ENCODE measurements around the gene INPP4B.
A peak's percentile ranks its signal among the peaks of the same experiment; 100 is the strongest.

Gene INPP4B

DNA sequence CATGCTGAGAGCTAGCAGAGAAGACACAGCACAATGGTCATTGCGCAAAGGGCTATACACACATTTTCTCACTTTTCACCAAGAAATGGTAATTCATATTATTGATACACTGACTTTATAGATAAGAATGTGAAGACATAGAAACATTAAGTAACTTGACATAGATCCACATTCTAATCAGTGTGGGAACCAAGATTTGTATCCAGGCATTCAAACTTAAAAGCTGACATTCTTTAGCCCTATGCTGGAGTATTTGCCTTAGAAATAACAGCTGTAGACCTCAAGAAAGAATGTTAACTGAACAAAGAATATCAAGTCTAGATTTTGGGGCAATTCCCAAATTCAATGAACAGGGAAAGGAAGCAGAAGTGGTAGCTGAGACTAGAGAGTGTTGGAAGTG is 824.9 kb downstream of the INPP4B start:
- no peak overlapping the region for H3K4me2 ChIP-seq (ENCODE audit: insufficient read depth, low read length, poor library complexity, severe bottlenecking)
- no peak overlapping the region for H3K4ac ChIP-seq (ENCODE audit: low read length)
- no peaks in the 10 kb centered on the region for H3K27me3 ChIP-seq (ENCODE audit: control insufficient read depth in 3 of 3, insufficient read depth in 3 of 3, low read depth in 1 of 3, low read length in 3 of 3)
- H2BK120ac ChIP-seq (ENCODE audit: low read depth, low read length), result no peak overlapping the region
- no peak overlapping the region for H3K23ac ChIP-seq (ENCODE audit: low read depth, low read length, poor library complexity)
- no peak overlapping the region for H4K8ac ChIP-seq (ENCODE audit: low read depth, low read length)
- H3K79me1 ChIP-seq (ENCODE audit: low read depth, low read length), result no peaks in the 10 kb centered on the region
- no peak overlapping the region for H3K14ac ChIP-seq (ENCODE audit: low read length)
- no peak overlapping the region for H2BK15ac ChIP-seq (ENCODE audit: low read length)
- H4K91ac ChIP-seq (ENCODE audit: low read depth, low read length, poor library complexity), result no peak overlapping the region
- no peak overlapping the region for H2BK12ac ChIP-seq (ENCODE audit: low read length)
- H3K18ac ChIP-seq (ENCODE audit: low read length), result no peak overlapping the region
- H3K36me3 ChIP-seq (replicated peaks in 1 of 2; ENCODE audit: control insufficient read depth in 2 of 2, insufficient read depth in 2 of 2, low read length in 2 of 2), result no peaks in the 10 kb centered on the region
- H2BK5ac ChIP-seq (ENCODE audit: low read length), result no peak overlapping the region
- H3K9me3 ChIP-seq (replicated peaks in 1 of 2; ENCODE audit: control insufficient read depth in 2 of 2, insufficient read depth in 1 of 2, low read depth in 1 of 2, low read length in 2 of 2), result no peaks in the 10 kb centered on the region
- H3K4me1 ChIP-seq (ENCODE audit: control insufficient read depth in 2 of 2, insufficient read depth in 1 of 2, low read depth in 1 of 2, low read length in 2 of 2), result no peaks in the 10 kb centered on the region
- H2AFZ ChIP-seq (ENCODE audit: low read length), result no peak overlapping the region
- no peak overlapping the region for H3K4me3 ChIP-seq (ENCODE audit: low read length in 2 of 2)
- DNase-seq (ENCODE audit: low spot score), result no peak
- H3K9ac ChIP-seq (ENCODE audit: low read depth, low read length, poor library complexity), result no peak overlapping the region
- no CpG with 5 or more reads among the region's 1 CpG for WGBS, 2 donors (ENCODE audit: extremely low coverage in 2 of 2, insufficient read length in 2 of 2, insufficient replicate concordance in 1 of 2)
- no peak overlapping the region for H2AK5ac ChIP-seq (ENCODE audit: low read depth, low read length)
- no peak overlapping the region for H3K27ac ChIP-seq (replicated peaks; ENCODE audit: low read length)

- Histone ChIP-seq H4K91ac (ENCODE audit: low read depth, low read length, poor library complexity) (no peak overlapping the region), H3K27me3 (ENCODE audit: control insufficient read depth in 3 of 3, insufficient read depth in 3 of 3, low read depth in 1 of 3, low read length in 3 of 3) (no peaks in the 10 kb centered on the region), H3K4ac (ENCODE audit: low read length) (no peak overlapping the region), H2BK15ac (ENCODE audit: low read length) (no peak overlapping the region), H3K79me1 (ENCODE audit: low read depth, low read length) (no peaks in the 10 kb centered on the region), H3K4me2 (ENCODE audit: insufficient read depth, low read length, poor library complexity, severe bottlenecking) (no peak overlapping the region), H2BK120ac (ENCODE audit: low read depth, low read length) (no peak overlapping the region), H3K36me3 (replicated peaks in 1 of 2; ENCODE audit: control insufficient read depth in 2 of 2, insufficient read depth in 2 of 2, low read length in 2 of 2) (no peaks in the 10 kb centered on the region), H3K4me3 (ENCODE audit: low read length in 2 of 2) (peak overlapping the region in 1 of 2 donors; percentile 61), H3K14ac (ENCODE audit: low read length) (no peak overlapping the region), H3K27ac (replicated peaks; ENCODE audit: low read length) (no peak overlapping the region), H3K4me1 (ENCODE audit: control insufficient read depth in 2 of 2, insufficient read depth in 1 of 2, low read depth in 1 of 2, low read length in 2 of 2) (no peaks in the 10 kb centered on the region), H4K8ac (ENCODE audit: low read depth, low read length) (no peak overlapping the region), H2AFZ (ENCODE audit: low read length) (no peak overlapping the region), H3K9ac (ENCODE audit: low read depth, low read length, poor library complexity) (no peak overlapping the region), H2BK5ac (ENCODE audit: low read length) (no peak overlapping the region), H3K18ac (ENCODE audit: low read length) (no peak overlapping the region), H2BK12ac (ENCODE audit: low read length) (no peak overlapping the region), H2AK5ac (ENCODE audit: low read depth, low read length) (no peak overlapping the region), H3K9me3 (replicated peaks in 1 of 2; ENCODE audit: control insufficient read depth in 2 of 2, insufficient read depth in 1 of 2, low read depth in 1 of 2, low read length in 2 of 2) (no peaks in the 10 kb centered on the region), H3K23ac (ENCODE audit: low read depth, low read length, poor library complexity) (no peak overlapping the region)
- no peak for DNase-seq (ENCODE audit: low spot score)
Observed at GRCh38 chr4:142016031-142016430, 830.1 kb downstream of the INPP4B start.

DNA sequence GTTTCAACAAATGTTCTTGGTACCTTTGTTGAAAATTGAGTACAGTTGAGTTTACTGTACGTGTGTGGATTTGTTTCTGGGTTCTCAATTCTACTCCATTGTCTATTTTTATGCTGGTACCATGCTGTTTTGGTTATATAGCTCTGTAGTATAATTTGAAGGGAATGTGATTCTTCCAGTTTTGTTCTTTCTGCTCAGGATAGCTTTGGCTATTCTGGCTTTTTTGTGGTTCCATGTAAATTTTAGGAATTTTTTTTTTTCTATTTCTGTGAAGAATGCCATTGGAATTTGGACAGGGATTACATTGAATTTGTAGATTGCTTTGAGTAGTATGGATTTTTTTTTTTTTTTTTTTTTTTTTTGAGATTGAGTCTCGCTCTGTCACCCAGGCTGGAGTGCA is 836.4 kb downstream of the INPP4B start:
- H2AK5ac ChIP-seq (ENCODE audit: low read depth, low read length), result no peak overlapping the region
- no peak overlapping the region for H3K18ac ChIP-seq (ENCODE audit: low read length)
- no peak overlapping the region for H3K23ac ChIP-seq (ENCODE audit: low read depth, low read length, poor library complexity)
- no peak overlapping the region for H2BK12ac ChIP-seq (ENCODE audit: low read length)
- WGBS, 2 donors (ENCODE audit: extremely low coverage in 2 of 2, insufficient read length in 2 of 2, insufficient replicate concordance in 1 of 2), result no CpG with 5 or more reads among the region's 2 CpGs
- H3K4ac ChIP-seq (ENCODE audit: low read length), result no peak overlapping the region
- no peaks in the 10 kb centered on the region for H3K27me3 ChIP-seq (ENCODE audit: control insufficient read depth in 3 of 3, insufficient read depth in 3 of 3, low read depth in 1 of 3, low read length in 3 of 3)
- no peak overlapping the region for H3K27ac ChIP-seq (replicated peaks; ENCODE audit: low read length)
- no peak overlapping the region for H3K9ac ChIP-seq (ENCODE audit: low read depth, low read length, poor library complexity)
- no peak overlapping the region for H2BK120ac ChIP-seq (ENCODE audit: low read depth, low read length)
- DNase-seq (ENCODE audit: low spot score), result no peak
- no peaks in the 10 kb centered on the region for H3K36me3 ChIP-seq (replicated peaks in 1 of 2; ENCODE audit: control insufficient read depth in 2 of 2, insufficient read depth in 2 of 2, low read length in 2 of 2)
- H3K4me2 ChIP-seq (ENCODE audit: insufficient read depth, low read length, poor library complexity, severe bottlenecking), result no peak overlapping the region
- no peak overlapping the region for H3K14ac ChIP-seq (ENCODE audit: low read length)
- no peaks in the 10 kb centered on the region for H3K4me1 ChIP-seq (ENCODE audit: control insufficient read depth in 2 of 2, insufficient read depth in 1 of 2, low read depth in 1 of 2, low read length in 2 of 2)
- no peak overlapping the region for H4K8ac ChIP-seq (ENCODE audit: low read depth, low read length)
- H2AFZ ChIP-seq (ENCODE audit: low read length), result no peak overlapping the region
- no peak overlapping the region for H4K91ac ChIP-seq (ENCODE audit: low read depth, low read length, poor library complexity)
- no peak overlapping the region for H2BK15ac ChIP-seq (ENCODE audit: low read length)
- H3K4me3 ChIP-seq (ENCODE audit: low read length in 2 of 2), result no peak overlapping the region
- H3K79me1 ChIP-seq (ENCODE audit: low read depth, low read length), result no peaks in the 10 kb centered on the region
- H3K9me3 ChIP-seq (replicated peaks in 1 of 2; ENCODE audit: control insufficient read depth in 2 of 2, insufficient read depth in 1 of 2, low read depth in 1 of 2, low read length in 2 of 2), result no peaks in the 10 kb centered on the region
- H2BK5ac ChIP-seq (ENCODE audit: low read length), result no peak overlapping the region

DNA sequence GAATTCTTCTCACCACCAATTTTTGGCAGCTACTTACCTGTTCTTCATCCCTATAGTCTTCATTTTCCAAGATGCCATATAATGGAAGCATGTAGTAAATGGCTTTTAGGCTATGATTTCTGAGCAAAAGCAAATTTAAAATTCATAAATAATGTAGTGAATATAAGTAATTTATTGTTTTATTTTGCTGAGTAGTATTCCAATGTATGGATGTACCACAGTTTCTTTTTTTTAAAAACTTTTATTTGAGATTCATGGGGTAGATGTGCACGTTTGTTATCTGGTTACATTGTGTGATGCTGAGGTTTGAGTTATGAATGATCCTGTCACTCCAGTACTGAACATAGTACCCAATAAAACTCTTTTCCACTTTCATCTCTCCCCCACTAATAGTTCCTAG is 840.6 kb downstream of the INPP4B start:
- H2BK5ac ChIP-seq (ENCODE audit: low read length), result no peak overlapping the region
- H3K14ac ChIP-seq (ENCODE audit: low read length), result no peak overlapping the region
- H3K23ac ChIP-seq (ENCODE audit: low read depth, low read length, poor library complexity), result no peak overlapping the region
- H2BK120ac ChIP-seq (ENCODE audit: low read depth, low read length), result no peak overlapping the region
- no peak overlapping the region for H2BK15ac ChIP-seq (ENCODE audit: low read length)
- H3K79me1 ChIP-seq (ENCODE audit: low read depth, low read length), result no peaks in the 10 kb centered on the region
- no peak overlapping the region for H3K27ac ChIP-seq (replicated peaks; ENCODE audit: low read length)
- no peak for DNase-seq (ENCODE audit: low spot score)
- H3K36me3 ChIP-seq (replicated peaks in 1 of 2; ENCODE audit: control insufficient read depth in 2 of 2, insufficient read depth in 2 of 2, low read length in 2 of 2), result no peaks in the 10 kb centered on the region
- WGBS, 2 donors (ENCODE audit: extremely low coverage in 2 of 2, insufficient read length in 2 of 2, insufficient replicate concordance in 1 of 2), result no CpG with 5 or more reads among the region's 1 CpG
- no peak overlapping the region for H3K4me2 ChIP-seq (ENCODE audit: insufficient read depth, low read length, poor library complexity, severe bottlenecking)
- no peaks in the 10 kb centered on the region for H3K4me1 ChIP-seq (ENCODE audit: control insufficient read depth in 2 of 2, insufficient read depth in 1 of 2, low read depth in 1 of 2, low read length in 2 of 2)
- H2BK12ac ChIP-seq (ENCODE audit: low read length), result no peak overlapping the region
- H2AK5ac ChIP-seq (ENCODE audit: low read depth, low read length), result no peak overlapping the region
- no peak overlapping the region for H4K8ac ChIP-seq (ENCODE audit: low read depth, low read length)
- H3K4me3 ChIP-seq (ENCODE audit: low read length in 2 of 2), result no peak overlapping the region
- H3K18ac ChIP-seq (ENCODE audit: low read length), result no peak overlapping the region
- no peak overlapping the region for H3K9ac ChIP-seq (ENCODE audit: low read depth, low read length, poor library complexity)
- no peak overlapping the region for H4K91ac ChIP-seq (ENCODE audit: low read depth, low read length, poor library complexity)
- no peak overlapping the region for H2AFZ ChIP-seq (ENCODE audit: low read length)
- no peaks in the 10 kb centered on the region for H3K27me3 ChIP-seq (ENCODE audit: control insufficient read depth in 3 of 3, insufficient read depth in 3 of 3, low read depth in 1 of 3, low read length in 3 of 3)
- H3K9me3 ChIP-seq (replicated peaks in 1 of 2; ENCODE audit: control insufficient read depth in 2 of 2, insufficient read depth in 1 of 2, low read depth in 1 of 2, low read length in 2 of 2), result no peaks in the 10 kb centered on the region
- H3K4ac ChIP-seq (ENCODE audit: low read length), result no peak overlapping the region
